ENCODE measurements around the gene TMEM106B.

The TMEM106B gene

DNA sequence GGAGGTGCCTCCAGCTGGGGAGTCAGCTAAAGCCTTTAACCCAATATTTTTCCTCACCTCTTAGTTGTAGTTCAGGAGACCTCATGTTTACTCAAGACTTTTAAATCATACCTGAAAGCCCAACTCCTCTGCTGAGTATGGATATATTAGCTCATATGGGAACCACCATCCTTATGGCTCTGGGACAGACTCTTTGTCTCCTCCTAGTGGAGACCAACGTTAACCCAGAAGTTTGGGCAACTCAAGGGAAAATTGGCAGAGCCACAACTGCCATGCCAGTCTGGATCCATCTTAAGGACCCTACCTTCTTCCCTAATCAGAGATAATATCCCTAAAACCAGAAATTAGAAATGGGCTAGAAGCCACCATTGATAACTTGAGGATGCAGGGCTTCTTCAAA lies 80.8 kb downstream of the TMEM106B start:
- DNase-seq (ENCODE audit: low read depth in 2 of 2), result peak; percentile 4 to 25
- TF ChIP-seq, protein P1, sequence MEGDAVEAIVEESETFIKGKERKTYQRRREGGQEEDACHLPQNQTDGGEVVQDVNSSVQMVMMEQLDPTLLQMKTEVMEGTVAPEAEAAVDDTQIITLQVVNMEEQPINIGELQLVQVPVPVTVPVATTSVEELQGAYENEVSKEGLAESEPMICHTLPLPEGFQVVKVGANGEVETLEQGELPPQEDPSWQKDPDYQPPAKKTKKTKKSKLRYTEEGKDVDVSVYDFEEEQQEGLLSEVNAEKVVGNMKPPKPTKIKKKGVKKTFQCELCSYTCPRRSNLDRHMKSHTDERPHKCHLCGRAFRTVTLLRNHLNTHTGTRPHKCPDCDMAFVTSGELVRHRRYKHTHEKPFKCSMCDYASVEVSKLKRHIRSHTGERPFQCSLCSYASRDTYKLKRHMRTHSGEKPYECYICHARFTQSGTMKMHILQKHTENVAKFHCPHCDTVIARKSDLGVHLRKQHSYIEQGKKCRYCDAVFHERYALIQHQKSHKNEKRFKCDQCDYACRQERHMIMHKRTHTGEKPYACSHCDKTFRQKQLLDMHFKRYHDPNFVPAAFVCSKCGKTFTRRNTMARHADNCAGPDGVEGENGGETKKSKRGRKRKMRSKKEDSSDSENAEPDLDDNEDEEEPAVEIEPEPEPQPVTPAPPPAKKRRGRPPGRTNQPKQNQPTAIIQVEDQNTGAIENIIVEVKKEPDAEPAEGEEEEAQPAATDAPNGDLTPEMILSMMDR (IDR thresholded peaks at IDR 0.05; ENCODE audit: low read depth, low read length), result peak; percentile 36
- H3K4me3 ChIP-seq (replicated peaks in 1 of 2; ENCODE audit: low read depth in 2 of 2, low read length in 2 of 2), result no peak overlapping the region
